Dedifferentiated amniotic fluid mesenchymal stem cell (primary cell): ENCODE results near the gene USH2A.

ENCODE experiments used
- DNase-seq: peaks from one replicate; pipeline ENCODE4 v3.0.0-alpha.2; 2016; ENCODE audit errors: extremely low spot score

The USH2A gene

DNA sequence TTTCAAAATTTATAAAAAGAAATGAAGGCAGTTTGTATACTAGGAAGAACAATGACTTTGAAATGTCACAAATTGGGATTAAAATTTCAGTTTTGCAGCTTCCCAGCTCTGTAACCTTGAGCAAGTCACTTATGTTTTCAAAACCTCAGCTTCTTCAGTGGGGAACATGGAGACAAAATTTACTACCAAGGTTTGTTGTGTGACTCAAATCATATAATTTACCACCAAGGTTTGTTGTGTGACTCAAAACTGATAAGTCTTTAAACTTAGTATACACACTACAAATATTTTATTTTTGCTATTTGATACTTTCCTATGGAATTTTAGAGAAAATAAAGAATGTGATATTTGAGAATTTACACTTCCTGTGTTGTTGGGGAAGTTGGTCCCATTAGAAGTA is 636.3 kb downstream of the USH2A start:
- no peak for DNase-seq

DNA sequence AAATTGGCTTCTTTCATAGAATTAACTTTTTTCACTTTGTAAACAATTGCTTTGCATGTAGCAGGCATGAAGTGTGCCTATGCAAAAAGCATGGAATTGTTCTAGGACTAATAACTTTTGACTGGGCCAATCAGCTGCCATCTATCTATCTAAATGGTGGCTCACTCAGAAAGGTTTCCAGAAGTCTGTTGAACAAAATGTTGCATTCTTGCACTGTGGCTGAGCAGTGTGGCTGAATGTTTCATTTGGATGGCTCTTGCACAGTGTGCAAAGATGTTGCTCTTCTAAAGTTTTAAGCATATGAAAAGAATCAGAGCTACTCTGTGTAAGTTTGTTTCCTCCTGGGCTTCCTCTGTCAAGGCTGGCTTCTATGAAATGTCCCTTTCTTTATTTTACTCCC is 642.6 kb downstream of the USH2A start:
- no peak for DNase-seq

DNA sequence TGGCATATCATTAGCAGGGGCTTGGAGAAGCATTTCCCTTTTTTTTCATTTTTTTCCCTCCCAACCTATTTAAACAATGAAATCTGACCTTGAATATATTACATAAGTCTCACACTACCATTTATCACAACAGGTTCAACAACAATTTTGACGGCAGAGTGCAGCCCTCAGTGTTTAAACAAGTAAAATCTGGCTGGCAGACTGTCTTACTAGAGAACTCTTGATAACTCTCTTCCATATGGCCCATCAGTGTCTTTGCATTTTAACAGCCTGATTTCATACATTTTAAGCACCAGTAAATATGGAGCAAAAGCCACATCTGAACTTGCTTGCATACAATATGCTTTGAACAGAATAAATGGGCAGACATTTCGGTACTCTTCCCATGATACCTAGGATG is 643.1 kb downstream of the USH2A start:
- DNase-seq: no peak

DNA sequence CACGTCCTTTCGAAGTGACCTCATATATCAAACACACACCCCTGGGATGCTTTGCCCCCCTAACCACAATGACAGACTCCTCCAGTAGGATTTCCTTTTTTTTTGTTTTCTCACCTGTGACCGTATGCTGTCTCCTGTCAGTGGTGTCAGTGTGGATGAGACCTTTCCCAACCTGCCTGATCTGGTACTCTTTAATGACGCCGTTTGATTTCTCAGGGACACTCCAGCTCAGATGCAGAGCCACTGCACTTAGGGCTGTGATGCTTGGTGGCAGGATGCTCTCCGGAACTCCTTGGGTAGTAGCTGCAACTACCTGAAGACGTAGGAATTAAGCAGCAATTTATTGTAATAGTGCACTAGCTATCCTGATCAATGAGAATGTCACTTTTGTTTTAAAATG is 643.5 kb downstream of the USH2A start:
- no peak for DNase-seq

DNA sequence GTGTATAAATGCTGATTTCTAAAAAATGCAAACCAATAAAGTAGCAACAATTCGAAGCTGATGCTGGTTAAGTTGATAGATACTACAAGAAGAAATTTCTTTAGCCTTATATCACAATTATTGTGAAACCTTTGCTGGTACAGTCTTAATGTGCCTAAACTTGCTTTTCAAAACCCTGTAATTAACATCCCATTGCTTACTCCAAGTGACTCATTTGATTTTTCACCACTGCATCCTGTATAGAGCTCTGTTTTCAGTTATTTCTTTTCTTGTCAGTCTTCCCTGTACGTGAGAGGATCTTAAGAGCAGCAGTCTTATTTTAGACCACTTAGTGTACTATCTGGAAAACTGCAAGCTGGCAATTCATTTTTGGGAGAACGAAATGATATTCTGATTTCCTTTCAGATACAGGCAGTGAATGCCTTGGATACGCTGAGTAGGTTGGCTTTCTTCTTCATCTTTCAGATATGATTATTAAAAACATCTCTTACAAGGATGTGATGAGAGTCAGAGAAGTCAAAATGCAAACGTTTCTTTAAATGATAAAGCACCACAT is 645.8 kb downstream of the USH2A start:
- DNase-seq: no peak

DNA sequence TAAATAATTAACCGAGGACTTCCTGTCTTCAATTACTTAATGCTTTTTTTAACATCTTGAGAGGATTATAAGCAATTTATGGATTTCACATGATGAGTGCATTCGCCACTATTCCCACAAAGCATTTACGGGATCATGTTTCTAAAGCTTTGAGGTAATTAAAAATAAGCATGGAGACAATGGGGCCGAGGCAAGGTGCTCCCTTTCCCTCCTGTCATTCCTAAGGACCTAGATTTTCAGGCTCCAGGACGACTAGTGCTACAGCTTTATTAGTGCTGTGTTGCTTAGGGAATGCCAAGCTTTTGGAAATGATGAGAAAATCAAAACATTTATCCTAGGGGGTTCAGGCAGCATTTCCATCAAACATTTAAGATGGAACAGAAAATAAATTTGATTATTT is 646.9 kb downstream of the USH2A start:
- DNase-seq: no peak

DNA sequence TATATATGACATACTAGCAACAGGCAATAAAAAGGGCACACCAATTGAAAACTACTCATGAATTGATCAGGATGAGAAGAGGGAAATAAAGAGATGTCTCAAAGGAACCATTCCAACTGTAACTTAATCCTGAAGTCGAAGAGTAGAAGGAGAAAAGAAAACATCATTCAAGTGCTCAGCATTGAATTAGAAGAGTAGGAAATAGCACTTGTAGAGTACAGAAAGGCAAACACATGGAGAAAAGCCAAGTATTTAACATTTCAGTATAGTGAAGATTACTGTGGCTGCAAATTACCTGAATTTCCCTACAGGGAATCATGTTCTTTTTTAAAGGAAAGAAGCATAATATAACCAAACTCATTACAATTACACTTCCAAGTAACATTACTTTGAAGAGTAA is 651.1 kb downstream of the USH2A start:
- DNase-seq: no peak

DNA sequence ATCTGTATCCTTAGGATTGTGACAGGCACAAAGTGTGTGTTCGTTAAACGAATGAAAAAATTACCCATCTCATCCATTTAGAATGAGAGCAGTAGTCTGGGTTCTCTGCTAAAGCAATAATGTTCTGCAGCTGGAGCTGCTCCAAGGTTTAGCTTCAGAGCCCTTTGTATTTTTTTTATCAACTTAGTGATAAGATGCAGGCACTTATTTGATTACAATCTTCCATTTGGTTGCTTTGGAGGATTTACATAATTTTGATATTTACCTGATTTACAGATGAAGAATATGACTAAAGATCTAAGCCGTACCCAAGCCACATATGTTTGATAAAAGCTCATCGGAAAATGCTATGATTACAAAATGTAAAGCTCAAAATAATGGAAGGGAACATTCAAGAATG is 654.9 kb downstream of the USH2A start:
- DNase-seq: no peak

DNA sequence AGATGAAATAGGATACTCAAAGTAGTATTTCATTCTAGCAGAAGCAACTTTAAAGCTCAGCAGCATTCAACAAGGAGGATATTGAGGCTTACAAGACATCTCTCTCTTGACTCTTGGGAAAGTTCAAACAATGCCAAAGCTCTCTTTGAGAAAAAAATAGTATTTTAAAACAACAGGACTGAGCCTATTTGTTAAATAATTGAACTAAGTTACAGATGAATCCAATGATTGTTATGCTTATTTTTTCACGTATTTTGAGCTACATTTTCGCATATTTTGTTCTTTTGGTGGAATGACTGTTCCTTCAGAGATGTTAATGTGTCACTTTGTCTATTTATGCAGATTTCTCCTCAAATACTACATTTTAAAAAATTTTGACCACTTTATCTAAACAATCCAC is 655.5 kb downstream of the USH2A start:
- no peak for DNase-seq

DNA sequence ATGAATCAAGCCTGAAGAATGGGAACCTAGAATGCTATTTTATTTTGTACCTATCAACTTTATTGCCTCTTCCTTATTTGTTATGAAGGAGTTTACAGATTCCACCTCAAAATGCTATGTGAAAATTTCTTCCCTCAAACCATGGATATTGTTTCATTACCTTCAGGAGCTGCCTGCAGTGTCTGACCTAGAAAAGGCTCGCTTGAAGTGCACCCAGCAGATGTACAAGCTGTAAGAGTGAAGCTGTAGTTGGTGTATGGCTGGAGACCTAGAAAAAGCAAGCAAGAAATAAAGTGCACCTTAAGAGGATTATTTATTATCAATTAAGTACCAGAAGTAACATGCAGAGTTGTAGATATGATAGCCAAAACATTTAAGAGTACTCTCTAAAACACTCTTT is 656.7 kb downstream of the USH2A start:
- no peak for DNase-seq

DNA sequence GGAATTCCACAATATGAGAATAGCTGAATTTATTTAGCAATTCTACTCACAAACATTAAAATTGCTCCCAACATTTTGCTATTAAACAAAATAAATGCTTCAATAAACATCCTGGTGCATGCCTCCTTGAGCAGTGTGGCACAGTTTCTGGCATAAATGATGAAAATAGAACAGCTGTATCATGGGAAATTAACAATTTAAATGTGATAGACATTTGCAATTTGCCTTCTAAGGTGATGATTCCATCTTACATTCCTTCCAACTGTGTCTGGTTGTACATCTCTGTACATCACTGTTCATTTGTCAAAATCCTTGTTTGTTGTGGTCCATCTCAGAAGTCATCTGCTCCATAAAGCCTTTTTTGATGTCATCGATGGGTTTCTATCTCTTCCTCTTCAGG is 657.4 kb downstream of the USH2A start:
- DNase-seq: no peak

DNA sequence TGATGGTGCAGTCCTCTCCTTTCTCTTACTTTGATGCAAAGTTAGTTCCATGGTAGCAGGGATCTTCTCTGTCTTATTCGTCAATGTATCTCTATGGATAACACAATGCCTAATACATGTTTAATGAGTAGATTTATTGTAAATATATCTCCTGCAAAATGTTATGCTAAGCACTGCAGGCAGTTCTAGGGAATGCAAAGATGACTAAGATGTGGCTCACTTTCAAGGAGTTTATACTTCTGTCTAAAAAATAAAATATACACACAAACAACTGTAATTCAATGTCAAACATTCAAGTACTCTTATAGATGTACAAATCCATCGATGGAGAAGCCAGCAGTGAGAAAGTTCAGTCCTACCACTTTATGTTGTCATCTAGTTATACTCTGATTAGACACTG is 661.8 kb downstream of the USH2A start:
- no peak for DNase-seq

DNA sequence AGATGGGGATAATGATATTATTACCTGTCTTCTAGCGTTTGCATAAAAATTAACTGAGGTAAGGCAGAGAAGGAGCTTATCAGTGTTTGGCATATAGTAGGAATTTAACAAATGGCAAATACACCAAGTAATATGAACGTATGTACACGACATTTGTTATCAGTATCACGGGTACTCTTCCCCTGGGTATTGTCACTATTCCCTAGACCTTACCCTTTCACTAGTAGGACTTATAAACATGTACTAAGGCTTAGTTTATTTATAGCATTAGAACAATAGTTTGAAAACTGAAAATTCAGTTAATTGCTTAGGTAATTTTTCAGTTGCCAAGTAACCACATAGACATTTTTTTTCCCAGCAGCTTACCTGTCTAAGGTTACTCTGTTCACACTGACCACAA is 669.1 kb downstream of the USH2A start:
- DNase-seq: no peak

DNA sequence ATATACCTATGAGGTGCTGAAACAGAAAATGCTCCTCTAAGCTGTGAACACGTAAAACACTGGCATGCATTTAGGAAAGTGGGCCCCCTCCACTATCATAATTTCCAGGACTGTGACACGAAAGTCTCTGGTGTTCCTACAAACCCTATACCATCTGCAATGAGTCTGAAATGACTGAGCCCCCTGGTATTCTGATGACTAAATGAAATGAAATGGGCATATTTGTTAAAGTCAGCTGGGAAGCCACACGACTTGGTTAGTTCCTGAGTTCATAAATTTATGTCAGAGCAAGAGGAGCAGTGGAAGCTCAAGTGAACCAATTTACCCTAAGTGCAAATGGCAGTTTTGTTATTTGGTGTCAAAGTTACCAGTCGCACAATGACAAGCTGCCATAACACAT is 673.8 kb downstream of the USH2A start:
- peak; percentile 80 for DNase-seq

DNA sequence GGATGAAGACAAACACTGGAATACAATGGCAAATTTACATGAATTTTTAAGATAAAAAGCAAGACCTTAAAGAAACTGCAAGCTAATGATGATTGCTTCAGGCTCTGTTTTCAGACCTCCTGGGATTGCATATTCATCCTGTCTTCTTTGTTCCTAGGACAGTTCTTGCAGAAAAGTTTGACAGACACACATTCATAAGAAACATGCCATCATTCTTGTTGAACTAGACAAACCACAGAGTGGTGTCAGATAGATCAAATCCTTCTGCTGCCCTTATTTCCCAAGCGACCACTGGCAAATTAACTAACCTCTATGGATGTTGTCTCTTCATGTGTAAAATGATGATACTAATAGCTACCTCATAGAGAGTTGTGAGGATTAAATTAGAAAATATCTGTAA is 674.8 kb downstream of the USH2A start:
- DNase-seq: no peak

DNA sequence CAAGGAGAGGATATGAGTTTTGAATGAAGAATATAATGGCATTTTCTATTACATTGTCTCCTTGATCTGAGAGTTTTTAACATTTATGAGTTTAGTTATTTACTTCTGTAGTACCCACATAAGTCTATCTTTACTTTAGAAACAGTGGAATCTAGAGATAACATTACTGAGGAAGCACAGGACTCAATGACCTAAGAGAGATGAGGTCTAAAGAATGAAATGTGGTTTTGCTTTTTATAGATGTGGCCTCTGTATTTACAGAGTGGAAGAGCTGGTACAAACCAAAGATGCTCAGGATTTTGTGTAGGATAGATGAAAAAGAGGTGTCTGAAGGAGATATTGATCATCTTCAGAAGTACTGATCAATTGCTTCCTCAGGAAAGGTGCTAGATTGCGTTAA is 678.8 kb downstream of the USH2A start:
- no peak for DNase-seq

DNA sequence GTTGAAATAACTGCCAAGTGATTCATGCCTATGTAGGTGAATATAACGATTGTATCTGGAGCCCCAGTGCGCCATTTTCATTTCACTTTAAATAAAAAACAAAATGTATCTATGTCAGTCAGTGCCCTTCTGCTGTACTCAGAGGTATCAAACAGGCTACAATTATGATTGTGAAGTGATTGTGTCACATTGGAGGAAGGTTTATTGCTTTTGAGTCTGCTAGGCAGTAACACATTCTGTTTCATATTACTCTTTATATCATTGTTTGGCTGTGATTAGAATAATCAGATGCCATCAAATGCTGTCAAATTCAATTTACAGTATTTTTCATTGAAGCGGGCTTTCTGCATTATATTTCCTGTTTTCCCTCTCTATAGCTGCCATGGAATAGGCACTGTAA is 684.2 kb downstream of the USH2A start:
- DNase-seq: no peak

DNA sequence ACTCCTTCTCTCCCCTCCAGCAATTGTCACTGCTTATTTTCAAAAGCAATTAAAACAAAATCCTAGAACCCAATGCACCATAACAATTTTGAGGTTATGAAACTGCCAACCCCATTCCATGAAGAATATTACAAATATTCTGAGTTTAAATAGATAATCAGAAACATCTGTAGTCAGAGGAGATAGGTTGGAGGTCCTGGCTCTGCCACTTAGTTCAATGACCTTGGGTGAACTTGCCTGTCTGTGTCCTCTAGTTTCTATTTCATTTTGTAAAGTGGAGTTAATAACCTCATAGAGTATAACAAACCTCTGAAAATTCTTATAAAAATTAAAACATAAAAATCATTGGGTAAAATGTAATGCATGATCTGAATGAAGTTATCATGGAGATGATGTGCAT is 691.5 kb downstream of the USH2A start:
- no peak for DNase-seq

DNA sequence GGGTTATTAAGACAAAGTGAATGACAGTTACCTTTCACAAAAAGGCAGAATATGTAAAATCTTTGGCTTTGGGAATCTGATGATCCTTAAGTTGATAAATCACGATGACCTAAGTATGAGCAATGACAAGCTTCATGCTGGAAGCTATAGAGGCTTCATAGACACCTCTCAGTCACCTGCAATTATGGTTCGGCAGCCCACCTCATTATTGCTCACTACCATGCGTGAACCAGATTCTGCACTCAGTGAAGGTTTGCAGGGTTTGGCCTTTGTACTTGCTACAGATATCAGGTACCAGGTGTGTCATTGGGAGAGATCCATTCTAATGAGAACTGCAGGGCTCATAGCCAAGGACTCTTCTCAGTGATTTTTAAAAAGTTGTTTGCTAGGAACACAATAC is 692.6 kb downstream of the USH2A start:
- no peak for DNase-seq

DNA sequence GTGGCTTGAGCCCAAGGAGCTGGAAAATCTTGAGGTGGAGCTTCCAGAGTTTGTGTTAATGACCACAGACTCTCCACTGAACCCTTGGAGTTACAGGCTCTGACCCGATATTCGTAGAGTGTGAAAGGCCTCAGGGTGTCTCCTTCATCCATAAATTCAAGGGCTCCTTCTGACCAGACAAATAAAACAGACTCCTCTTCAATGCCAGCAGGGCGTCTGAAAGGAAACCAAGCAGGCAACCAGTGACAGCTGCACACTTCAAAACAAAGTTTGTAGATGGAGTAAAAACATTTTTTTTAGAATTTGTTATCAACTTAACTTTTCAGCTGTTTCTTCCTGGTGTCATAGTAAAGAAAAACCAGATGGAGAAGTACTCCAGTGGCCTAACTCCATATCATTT is 695.1 kb downstream of the USH2A start:
- no peak for DNase-seq

DNA sequence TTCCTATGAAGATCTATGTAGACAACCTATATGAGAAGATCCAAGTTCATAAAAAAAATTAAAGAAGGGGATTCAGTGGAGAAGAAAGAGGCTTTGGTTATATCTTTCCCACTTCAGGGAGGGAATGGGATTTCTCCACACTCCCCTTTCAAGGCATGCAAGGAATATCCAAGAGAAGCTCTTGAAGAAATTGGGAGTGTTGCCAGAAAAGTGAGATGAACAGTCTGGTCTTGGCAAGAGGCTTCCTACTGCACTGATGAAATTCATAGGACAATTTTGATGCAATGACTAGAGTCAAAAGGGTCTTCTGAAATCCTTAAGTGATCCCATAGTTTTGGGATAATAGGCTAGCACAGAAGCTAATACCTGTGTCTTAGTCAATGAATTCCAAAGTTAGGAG is 703.1 kb downstream of the USH2A start:
- DNase-seq: no peak

DNA sequence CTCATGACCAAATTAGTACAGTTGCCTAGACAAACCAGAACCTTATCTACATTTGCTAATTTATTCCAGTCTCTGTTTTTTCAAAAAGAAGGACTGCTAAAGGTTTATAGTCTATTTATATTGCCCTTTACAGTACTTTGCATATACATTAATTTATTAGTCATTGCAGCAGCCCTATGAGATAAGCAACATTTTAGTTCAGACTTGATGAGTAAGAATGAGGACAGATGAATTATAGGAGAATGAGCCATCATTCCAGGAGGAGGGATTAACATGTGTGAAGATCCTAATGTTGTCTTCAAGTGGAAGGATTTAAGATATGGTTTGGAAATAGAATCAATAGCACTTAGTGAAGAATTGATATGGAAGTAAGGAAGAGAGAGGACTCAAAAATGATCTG is 703.7 kb downstream of the USH2A start:
- DNase-seq: no peak

DNA sequence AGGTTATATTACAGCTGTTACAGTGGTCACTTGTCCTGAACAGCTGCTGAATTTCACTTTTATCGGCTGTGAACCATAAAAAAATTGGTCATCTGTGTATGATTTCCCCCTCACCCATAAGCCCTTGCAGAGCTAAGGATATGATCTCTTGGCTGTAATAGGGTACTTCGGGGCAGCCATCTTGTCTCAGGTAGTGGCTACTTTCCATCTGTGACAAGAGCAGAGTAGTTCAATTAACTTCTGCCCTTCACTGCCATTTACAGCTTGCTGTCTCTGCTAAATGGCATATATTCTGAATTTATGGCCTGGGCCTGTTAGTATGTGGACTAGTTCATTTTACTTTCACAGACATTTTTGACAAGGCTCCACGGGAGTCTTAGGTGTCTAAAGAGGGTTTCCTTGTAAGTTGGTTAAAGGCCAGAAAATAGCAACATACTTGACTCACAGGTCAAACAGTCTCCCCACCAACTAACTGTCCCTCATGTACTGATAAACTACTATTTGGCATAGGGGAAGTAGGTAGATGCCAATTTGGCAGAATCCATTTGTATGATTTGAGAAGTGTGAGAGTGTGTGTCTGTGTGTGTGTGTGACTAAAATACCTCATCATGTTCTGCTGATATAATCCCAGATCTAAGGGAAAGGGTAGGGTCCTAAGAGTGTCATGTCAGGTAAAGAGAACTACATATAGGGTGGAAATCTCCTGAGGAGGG is 704.5 kb downstream of the USH2A start:
- DNase-seq: no peak
